Effector memory CD8-positive, alpha-beta T cell (primary cell): Measurements from ENCODE around the gene RPL37A.
"Not testable (repeated sequence)": the region's sequence is repeated elsewhere in the genome, so short reads cannot be mapped to it uniquely, and the experiment has no call there.

ENCODE experiments used
- ATAC-seq: fragments of 150-1000 bp; cut with Tn5 transposase; replicated peaks from 2 replicates; pipeline ENCODE4 v1.10.0; 2021; ENCODE audit warnings: mild to moderate bottlenecking, moderate library complexity
- DNase-seq, 3 experiments: peaks; one replicate each; pipeline ENCODE4 v3.0.0; 2021
- H3K27ac Mint-ChIP-seq, 2 donors: one replicate each; pipeline ENCODE4 v1.8.0; 2022; ENCODE audit warnings: mild to moderate bottlenecking in 2 of 2, mixed read lengths in 2 of 2, moderate library complexity in 2 of 2
- H3K27me3 Mint-ChIP-seq, 2 donors: one replicate each; pipeline ENCODE4 v1.8.0; 2022; ENCODE audit warnings: mixed read lengths in 2 of 2
- H3K36me3 Mint-ChIP-seq: one replicate; pipeline ENCODE4 v1.8.0; 2022; ENCODE audit warnings: mild to moderate bottlenecking, moderate library complexity, mixed read lengths; ENCODE audit not compliant: insufficient read depth
- H3K4me1 Mint-ChIP-seq, 2 donors: one replicate each; pipeline ENCODE4 v1.8.0; 2022; ENCODE audit warnings: low read depth in 2 of 2, mixed read lengths in 2 of 2
- H3K4me3 Mint-ChIP-seq, 2 donors: one replicate each; pipeline ENCODE4 v1.8.0; 2022; ENCODE audit warnings: mild to moderate bottlenecking in 2 of 2, mixed read lengths in 2 of 2, moderate library complexity in 2 of 2
- H3K9me3 Mint-ChIP-seq, 2 donors: one replicate each; pipeline ENCODE4 v1.8.0; 2022; ENCODE audit warnings: mixed read lengths in 2 of 2

The RPL37A gene

DNA sequence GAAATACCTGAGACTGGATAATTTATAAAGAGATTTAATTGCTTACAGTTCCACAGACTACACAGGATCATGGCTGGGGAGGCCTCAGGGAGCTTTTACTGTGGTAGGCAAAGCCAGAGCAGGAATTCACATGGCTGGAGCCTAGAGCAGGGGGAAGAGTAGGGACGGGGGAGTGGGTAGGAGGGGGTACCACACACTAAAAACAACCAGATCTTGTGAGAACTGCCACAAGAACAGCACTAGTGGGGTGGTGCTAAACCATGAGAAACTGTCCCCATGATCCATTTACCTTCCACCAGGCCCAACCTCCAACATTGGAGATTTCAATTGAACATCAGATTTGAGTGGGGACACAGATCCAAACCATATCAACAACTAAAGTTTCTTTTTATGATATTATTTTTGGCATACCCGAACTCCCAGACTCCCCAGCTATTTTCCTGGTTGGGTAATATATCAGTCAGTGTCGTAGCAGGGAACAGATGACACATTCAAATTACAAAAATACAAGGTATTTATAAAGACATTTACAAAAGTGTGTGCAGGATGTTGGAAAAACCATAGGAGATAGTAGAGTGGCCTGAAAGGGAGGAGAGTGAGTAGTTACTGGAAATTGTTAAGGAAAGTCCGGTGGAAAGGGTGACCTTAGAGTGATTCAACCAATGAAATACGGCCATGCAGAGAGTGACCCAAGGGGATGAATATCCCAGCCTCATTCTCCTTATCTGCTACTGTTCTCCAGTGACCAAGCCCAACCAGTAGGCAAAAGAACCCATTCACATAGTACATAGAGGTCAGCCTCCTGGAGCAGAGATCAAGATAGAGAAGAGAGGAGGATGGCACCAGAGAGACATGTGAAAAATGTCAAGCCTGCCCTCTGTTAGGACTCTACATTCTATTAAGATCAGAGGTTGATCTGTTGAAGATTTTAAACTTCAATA, 8.8 kb downstream of the RPL37A start:
- peak overlapping the region in 1 of 2 donors; percentile 77 for H3K27ac Mint-ChIP-seq
- H3K27me3 Mint-ChIP-seq, result no peaks in the 10 kb centered on the region
- H3K4me3 Mint-ChIP-seq, result no peak overlapping the region
- H3K9me3 Mint-ChIP-seq, result no peaks in the 10 kb centered on the region
- H3K4me1 Mint-ChIP-seq, result peaks cover 11 to 15% of the 10 kb centered on the region in 2 donors
- peaks cover 31% of the 10 kb centered on the region for H3K36me3 Mint-ChIP-seq
- ATAC-seq, result no peak
- DNase-seq, result no peak

DNA sequence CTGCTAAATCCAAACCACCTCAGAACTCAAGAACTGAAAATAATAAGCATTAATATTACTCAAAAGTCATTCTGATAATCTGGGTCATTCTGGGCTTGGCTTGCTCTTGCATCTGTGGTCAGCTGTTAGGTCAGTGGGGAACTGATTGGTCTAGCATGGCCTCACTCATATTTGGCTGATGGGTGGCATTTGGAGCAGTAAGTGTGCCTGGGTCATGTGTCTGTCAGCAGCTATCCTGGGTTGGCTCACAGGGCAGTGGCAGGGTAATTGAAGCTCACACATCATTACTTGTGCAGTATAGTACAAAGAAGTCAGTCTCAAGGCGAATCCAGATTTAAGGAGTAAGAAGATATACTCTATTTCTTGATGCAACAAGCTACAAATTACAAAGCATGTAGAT, 9.6 kb downstream of the RPL37A start:
- no peaks in the 10 kb centered on the region for H3K9me3 Mint-ChIP-seq
- DNase-seq (no peak), ATAC-seq (no peak)
- peaks cover 9 to 11% of the 10 kb centered on the region in 2 donors for H3K4me1 Mint-ChIP-seq
- H3K4me3 Mint-ChIP-seq, result no peak overlapping the region
- no peak overlapping the region for H3K27ac Mint-ChIP-seq
- peaks cover 25% of the 10 kb centered on the region for H3K36me3 Mint-ChIP-seq
- H3K27me3 Mint-ChIP-seq, result no peaks in the 10 kb centered on the region

DNA sequence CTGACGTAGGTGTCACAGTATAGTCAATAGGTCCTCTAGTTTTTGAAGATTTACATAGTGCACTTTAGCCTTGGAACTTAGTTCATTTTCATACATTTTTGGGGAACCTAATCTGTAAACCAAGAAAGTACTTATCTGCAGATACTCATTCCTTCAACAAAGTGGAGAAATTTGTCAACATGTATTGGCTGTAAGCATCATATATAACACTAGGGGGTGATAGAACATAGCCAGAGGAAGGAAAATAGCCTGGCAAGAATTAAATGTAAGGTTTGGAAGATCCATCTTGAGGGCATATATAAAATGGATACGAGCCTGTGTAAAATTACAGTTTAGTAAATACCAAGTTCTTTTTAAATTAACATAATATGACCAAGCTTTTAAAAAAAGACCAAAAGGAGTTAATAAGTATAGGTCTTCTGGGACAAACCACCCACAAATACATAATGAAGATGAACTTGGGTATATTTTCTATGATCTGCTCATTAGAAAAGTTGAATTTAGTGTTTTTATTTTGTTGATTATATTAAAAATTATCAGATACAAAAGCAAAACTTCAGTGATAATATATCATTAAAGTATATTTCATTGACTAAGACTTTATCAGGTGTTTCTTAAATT, 18.2 kb downstream of the RPL37A start:
- Mint-ChIP-seq H3K36me3 (no peaks in the 10 kb centered on the region), H3K9me3 (no peaks in the 10 kb centered on the region), H3K27ac (no peak overlapping the region), H3K4me3 (no peak overlapping the region), H3K27me3 (no peaks in the 10 kb centered on the region), H3K4me1 (no peaks in the 10 kb centered on the region)
- DNase-seq (no peak), ATAC-seq (no peak)

DNA sequence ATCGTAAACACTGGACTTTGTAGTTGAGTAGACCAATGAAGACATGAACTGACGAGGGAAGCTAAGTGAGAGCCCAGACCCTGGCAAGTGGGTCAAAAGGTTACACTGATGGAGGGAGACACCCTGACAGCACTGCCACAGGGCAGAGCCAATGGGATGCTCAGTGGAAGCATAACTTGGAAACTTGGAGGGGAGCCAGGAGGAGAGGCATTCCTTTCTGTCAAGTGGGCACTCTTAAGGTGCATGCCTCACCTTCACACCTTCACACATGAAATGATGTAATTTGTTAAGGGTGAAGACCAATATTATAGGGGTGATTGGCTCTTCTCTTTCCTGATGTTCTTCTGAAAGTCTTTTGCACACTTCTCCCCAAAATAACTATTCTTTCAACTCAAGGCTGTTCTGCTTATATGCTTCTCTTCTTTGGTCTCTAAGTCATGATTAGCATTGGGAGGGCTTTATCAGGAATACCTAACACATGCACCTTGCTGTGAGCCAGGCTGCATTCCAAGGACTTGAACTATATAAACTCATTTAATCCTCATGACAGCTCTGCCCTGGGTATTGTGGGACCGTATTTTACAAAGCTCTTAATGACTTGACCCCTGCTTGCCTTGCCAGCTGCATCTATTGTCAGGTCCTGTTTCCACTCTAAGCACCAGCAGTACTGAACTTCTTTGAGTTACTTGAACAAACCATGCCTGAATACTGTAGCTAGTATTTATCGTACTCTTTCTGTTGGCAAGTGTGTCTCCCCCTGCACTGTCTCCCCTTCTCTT, 19.0 kb downstream of the RPL37A start:
- Mint-ChIP-seq H3K4me3 (no peak overlapping the region), H3K27me3 (no peaks in the 10 kb centered on the region), H3K36me3 (no peaks in the 10 kb centered on the region), H3K9me3 (no peaks in the 10 kb centered on the region), H3K27ac (no peak overlapping the region), H3K4me1 (no peaks in the 10 kb centered on the region)
- ATAC-seq (no peak), DNase-seq (no peak)

DNA sequence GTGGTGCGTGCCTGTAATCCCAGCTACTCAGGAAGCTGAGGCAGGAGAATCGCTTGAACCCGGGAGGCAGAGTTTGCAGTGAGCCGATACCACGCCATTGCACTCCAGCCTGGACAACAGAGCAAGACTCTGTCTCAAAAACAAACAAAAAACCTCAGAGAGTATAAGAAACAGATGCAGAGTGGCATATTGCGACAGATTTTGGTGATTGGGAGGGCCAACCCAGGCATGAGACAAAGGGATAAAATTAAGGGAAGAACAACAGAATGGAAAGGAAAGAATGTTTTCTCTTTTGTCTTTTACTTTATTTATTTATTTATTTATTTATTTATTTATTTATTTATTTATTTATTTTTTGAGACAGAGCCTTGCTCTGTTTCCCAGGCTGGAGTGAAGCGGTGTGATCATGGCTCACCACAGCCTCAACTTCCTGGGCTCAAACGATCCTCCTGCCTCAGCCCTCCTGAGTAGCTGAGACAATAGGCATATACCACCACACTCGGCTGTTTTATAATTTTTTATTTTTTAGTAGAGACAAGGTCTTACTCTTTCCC, 20.0 kb downstream of the RPL37A start:
- not testable (repeated sequence) for DNase-seq, H3K4me3 Mint-ChIP-seq, ATAC-seq, H3K4me1 Mint-ChIP-seq, H3K27ac Mint-ChIP-seq, H3K27me3 Mint-ChIP-seq, H3K36me3 Mint-ChIP-seq, H3K9me3 Mint-ChIP-seq

DNA sequence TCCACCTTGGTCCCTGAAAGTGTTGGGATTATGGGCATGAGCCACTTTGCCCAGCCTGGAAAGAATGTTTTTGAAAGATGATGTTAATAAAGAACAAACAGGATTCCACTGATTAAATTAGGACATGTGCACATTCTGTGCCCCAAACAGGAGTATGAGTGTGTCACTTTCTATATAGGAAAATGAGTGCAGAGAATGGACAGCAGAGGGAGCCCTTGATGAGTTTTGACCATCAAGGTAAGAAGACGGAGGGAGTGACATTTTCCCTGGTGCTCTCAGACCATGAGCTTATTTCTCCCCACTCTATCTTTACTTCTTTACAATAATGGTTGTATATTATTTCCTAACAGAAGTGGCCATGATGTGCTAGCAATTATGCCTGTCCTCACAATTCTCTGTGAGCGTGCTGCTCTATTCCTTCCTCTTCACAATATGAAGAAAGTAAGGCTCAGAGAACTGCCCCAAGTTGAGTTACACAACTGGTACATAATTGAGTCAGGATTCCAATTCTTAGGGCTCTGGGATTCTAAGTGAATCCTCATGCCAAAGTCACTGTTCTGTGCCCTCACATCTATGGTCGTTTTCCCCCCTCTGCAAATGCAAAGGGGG, 20.6 kb downstream of the RPL37A start:
- H3K27ac Mint-ChIP-seq, result no peak overlapping the region
- no peak overlapping the region for H3K4me3 Mint-ChIP-seq
- H3K27me3 Mint-ChIP-seq, result no peaks in the 10 kb centered on the region
- no peaks in the 10 kb centered on the region for H3K9me3 Mint-ChIP-seq
- no peaks in the 10 kb centered on the region for H3K36me3 Mint-ChIP-seq
- DNase-seq (peak; percentile 39 to 53 (median 44)), ATAC-seq (peak; percentile 51)
- H3K4me1 Mint-ChIP-seq, result no peaks in the 10 kb centered on the region

DNA sequence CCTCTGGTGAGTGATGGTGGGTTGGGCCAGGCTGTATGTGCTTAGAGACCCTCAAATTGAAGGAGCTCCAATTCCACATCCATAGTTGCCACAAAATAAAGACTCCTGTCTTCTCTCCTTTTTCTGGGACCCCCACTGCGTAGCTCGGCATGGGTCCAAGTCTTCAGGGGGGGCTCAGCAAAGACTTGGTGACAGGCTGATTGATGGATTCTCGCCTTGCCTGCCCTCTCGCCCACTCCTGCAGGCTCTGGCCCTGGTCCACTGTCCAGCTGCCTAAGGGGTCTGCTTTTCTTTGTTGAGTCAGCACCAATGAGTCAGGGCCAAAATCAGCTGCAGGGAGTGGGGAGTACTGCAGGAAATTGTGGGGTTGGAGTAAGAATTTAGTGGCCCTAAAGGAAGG, 21.5 kb downstream of the RPL37A start:
- H3K9me3 Mint-ChIP-seq, result no peaks in the 10 kb centered on the region
- ATAC-seq (no peak), DNase-seq (no peak)
- H3K4me1 Mint-ChIP-seq, result no peaks in the 10 kb centered on the region
- no peaks in the 10 kb centered on the region for H3K36me3 Mint-ChIP-seq
- no peak overlapping the region for H3K27ac Mint-ChIP-seq
- no peak overlapping the region for H3K4me3 Mint-ChIP-seq
- H3K27me3 Mint-ChIP-seq, result no peaks in the 10 kb centered on the region

DNA sequence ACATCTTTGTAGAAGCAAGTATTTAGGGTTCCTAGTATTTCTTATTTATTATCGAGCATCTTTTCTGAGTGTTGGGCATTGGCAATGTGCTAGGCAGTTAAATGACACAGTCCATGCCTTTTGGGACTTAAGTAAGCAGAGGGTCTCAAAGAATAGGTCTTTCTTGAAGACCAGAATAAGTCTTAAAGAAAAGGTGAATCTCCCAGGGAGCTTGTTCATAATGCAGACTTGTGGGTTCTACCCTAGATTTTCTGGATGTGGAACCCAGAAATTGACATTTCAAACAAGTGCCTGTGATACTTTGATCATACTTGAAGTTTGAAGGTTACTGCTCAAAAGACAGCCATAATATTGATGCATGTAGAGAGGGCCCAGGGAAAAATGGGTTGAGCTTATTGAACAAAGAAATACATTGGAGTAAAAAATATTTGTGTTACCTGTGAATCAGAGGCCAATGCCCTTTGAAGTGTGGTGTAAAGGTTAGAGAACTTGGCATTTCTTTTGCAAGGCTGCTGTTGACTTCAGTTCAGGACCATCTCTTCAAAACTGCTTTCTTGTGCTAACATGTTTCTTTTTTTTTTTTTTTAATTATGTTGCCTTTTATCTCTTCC, 24.4 kb downstream of the RPL37A start:
- ATAC-seq (no peak), DNase-seq (no peak)

DNA sequence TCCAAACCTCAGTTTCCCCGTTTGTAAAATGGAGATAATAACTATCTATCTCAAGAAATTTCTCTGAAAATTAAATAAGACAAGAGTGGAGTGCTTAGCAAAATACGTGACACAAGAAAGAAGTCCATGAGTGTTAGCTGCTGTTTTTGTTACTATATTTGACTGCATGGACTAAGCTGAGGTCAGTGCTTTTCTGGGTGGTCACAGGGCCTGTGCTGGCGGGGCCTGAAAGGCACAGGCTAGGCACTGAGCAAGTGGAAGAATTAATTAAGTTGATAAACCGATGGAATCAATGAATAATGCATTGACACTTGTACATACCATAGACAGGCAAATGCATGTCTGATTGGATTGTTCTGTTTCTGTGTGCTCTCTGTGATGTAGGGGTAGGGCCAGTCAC, 27.3 kb downstream of the RPL37A start:
- H3K4me1 Mint-ChIP-seq, result no peaks in the 10 kb centered on the region
- H3K4me3 Mint-ChIP-seq, result no peak overlapping the region
- no peaks in the 10 kb centered on the region for H3K9me3 Mint-ChIP-seq
- H3K36me3 Mint-ChIP-seq, result no peaks in the 10 kb centered on the region
- no peak for DNase-seq
- H3K27me3 Mint-ChIP-seq, result no peaks in the 10 kb centered on the region
- H3K27ac Mint-ChIP-seq, result no peak overlapping the region
- ATAC-seq, result no peak

More for the DNA sequence above, 24.4 kb downstream of the RPL37A start:
- Mint-ChIP-seq H3K9me3 (no peaks in the 10 kb centered on the region), H3K36me3 (no peaks in the 10 kb centered on the region), H3K27ac (no peak overlapping the region), H3K4me1 (no peaks in the 10 kb centered on the region), H3K27me3 (no peaks in the 10 kb centered on the region), H3K4me3 (no peak overlapping the region)

DNA sequence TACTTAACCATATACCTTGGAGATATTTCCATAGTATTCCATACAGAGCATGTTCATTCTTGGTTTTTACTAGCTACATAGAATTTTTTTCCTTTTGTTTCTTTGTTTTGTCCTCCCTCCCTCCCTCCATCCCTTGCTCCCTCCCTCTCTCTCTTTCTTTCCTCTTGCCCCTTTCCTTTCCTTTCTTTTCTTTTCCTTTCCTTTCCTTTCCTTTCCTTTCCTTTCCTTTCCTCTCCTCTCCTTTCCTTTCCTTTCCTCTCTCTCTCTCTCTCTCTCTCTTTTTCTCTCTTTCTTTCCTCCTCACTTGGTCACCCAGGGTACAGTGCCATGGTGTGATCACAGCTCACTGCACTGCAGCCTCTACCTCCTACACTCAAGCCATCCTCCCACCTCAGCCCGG, 28.3 kb downstream of the RPL37A start:
- Mint-ChIP-seq H3K9me3 (no peaks in the 10 kb centered on the region), H3K4me3 (no peak overlapping the region), H3K4me1 (no peaks in the 10 kb centered on the region), H3K36me3 (no peaks in the 10 kb centered on the region), H3K27ac (no peak overlapping the region), H3K27me3 (no peaks in the 10 kb centered on the region)
- no peak for DNase-seq
- ATAC-seq, result no peak

DNA sequence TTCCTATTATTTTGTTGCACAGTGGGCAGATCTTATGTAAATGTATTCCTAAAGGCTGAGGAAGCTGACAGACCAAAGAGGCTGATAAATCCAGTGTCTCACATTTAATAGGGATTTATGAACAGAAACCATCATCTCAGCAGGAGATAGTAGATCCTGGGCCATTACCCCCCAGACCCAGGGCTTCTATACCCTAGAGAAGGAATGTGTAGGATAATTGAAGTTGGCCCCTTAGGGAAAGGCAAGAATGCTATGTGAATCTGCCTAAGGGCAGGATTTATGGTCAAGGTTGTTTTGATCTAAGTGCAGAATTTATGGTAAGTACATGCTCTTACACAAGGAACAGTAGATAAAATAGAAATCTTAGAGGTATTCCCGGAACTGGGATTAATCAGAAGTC, 29.0 kb downstream of the RPL37A start:
- H3K27me3 Mint-ChIP-seq, result no peaks in the 10 kb centered on the region
- DNase-seq (no peak), ATAC-seq (no peak)
- no peaks in the 10 kb centered on the region for H3K36me3 Mint-ChIP-seq
- H3K9me3 Mint-ChIP-seq, result no peaks in the 10 kb centered on the region
- H3K4me3 Mint-ChIP-seq, result no peak overlapping the region
- no peaks in the 10 kb centered on the region for H3K4me1 Mint-ChIP-seq
- H3K27ac Mint-ChIP-seq, result no peak overlapping the region

DNA sequence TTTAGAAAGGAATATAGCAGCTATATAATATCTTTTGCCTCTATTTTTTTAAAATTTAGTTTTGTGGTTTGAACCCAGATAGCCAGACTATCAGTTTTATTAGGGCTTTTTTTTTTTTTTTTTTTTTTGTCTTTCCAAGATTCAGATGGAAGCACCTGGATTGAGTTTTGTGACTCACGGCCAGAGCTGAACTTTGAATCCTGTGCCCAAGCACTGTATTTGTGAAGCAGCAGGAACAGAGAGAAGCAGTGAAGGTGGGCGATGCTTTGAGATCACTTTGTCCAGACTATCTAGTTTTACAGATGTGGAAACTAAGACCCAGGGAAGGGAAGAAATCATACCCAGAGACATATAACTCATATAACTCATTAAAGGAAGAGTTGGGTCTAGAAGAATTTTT, 33.9 kb downstream of the RPL37A start:
- ATAC-seq (no peak), DNase-seq (no peak)
- peaks cover 0 to 3% of the 10 kb centered on the region in 2 donors for H3K4me1 Mint-ChIP-seq
- H3K27me3 Mint-ChIP-seq, result peaks cover 6 to 19% of the 10 kb centered on the region in 2 donors
- no peak overlapping the region for H3K4me3 Mint-ChIP-seq
- no peak overlapping the region for H3K27ac Mint-ChIP-seq
- no peaks in the 10 kb centered on the region for H3K36me3 Mint-ChIP-seq
- H3K9me3 Mint-ChIP-seq, result no peaks in the 10 kb centered on the region

DNA sequence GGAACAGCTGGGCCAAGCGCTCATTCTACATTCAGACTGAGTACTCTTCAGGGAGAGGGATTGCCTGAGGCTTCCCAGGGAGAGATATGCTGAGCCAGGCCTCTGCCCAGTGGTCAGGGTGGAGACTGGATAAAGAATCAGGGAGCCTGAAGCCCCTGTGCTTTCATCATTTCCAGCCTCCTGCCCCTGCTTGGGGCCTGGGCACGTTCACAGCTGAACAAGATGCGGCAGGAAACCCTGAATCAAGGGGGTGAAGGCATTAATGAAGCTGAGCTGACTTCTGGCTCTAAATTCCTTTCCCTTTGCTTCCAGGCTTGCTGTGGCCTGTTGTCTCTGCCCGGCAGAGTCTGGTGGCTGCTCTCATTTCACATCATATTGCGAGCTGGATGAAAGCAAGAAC, 35.0 kb downstream of the RPL37A start:
- Mint-ChIP-seq H3K27me3 (peaks cover 6 to 19% of the 10 kb centered on the region in 2 donors), H3K4me3 (no peak overlapping the region), H3K36me3 (no peaks in the 10 kb centered on the region), H3K4me1 (peaks cover 0 to 3% of the 10 kb centered on the region in 2 donors), H3K27ac (no peak overlapping the region), H3K9me3 (no peaks in the 10 kb centered on the region)
- ATAC-seq (no peak), DNase-seq (no peak)
